Ishikawa (cell line): ENCODE data around the gene HOXB6.

ENCODE experiments used
- EGR1 ChIP-seq: IDR thresholded peaks from 2 replicates; pipeline ENCODE4 v1.6.1; 2012
- MAX ChIP-seq: IDR thresholded peaks from 2 replicates; pipeline ENCODE4 v1.6.1; 2012
- NFIC ChIP-seq: IDR thresholded peaks from 2 replicates; pipeline ENCODE4 v1.6.1; 2012
- RAD21 ChIP-seq: IDR thresholded peaks from 2 replicates; pipeline ENCODE4 v1.6.1; 2012; ENCODE audit warnings: low read depth
- REST ChIP-seq: IDR thresholded peaks from 2 replicates; pipeline ENCODE4 v1.6.1; 2012; ENCODE audit warnings: low read depth, mild to moderate bottlenecking
- TAF1 ChIP-seq: IDR thresholded peaks from 2 replicates; pipeline ENCODE4 v1.6.1; 2012; ENCODE audit warnings: low read depth, mild to moderate bottlenecking
- YY1 ChIP-seq: IDR thresholded peaks from 2 replicates; pipeline ENCODE4 v1.6.1; 2012; ENCODE audit warnings: low read depth

- TF ChIP-seq REST (no peak), TAF1 (no peak), RAD21 (no peak), MAX (no peak), EGR1 (no peak), NFIC (no peak), YY1 (no peak)
These were observed 2.3 kb upstream of the HOXB6 start for GRCh38 chr17:48606892-48607614.
